Cerebellar nuclear complex (tissue), 1 donor: ENCODE measurements around the gene ELF1.
"Not testable (repeated sequence)": the region's sequence is repeated elsewhere in the genome, so short reads cannot be mapped to it uniquely, and the experiment has no call there.

Source experiments
- DNase-seq, 2 experiments: peaks; one replicate each; lab custom pipeline; 2025; lab: John Stamatoyannopoulos, UW

Gene ELF1

GRCh38 chr13:40933508-40934204, 85.5 kb downstream of the ELF1 start:
- DNase-seq: no peak

- no peak for DNase-seq
Measured at GRCh38 chr13:40932252-40932651, 86.9 kb downstream of the ELF1 start.

GRCh38 chr13:40931719-40932118, 87.4 kb downstream of the ELF1 start:
- no peak for DNase-seq

GRCh38 chr13:40929883-40930282, 89.2 kb downstream of the ELF1 start:
- DNase-seq: not testable (repeated sequence)

- no peak for DNase-seq
Measured at GRCh38 chr13:40928980-40929379, 90.1 kb downstream of the ELF1 start.

GRCh38 chr13:40927929-40928328, 91.2 kb downstream of the ELF1 start:
- DNase-seq: no peak

GRCh38 chr13:40923867-40924266, 95.2 kb downstream of the ELF1 start:
- no peak for DNase-seq

- no peak for DNase-seq
Measured at GRCh38 chr13:40922437-40923040, 96.6 kb downstream of the ELF1 start.

GRCh38 chr13:40920826-40921225, 98.3 kb downstream of the ELF1 start:
- no peak for DNase-seq

GRCh38 chr13:40919901-40920300, 99.2 kb downstream of the ELF1 start:
- not testable (repeated sequence) for DNase-seq

- DNase-seq: no peak
Measured at GRCh38 chr13:40916207-40916998, 102.7 kb downstream of the ELF1 start.

- DNase-seq: not testable (repeated sequence)
Measured at GRCh38 chr13:40914863-40915262, 104.3 kb downstream of the ELF1 start.

- DNase-seq: no peak
Measured at GRCh38 chr13:40911341-40911740, 107.8 kb downstream of the ELF1 start.

GRCh38 chr13:40910324-40911050, 108.6 kb downstream of the ELF1 start:
- no peak for DNase-seq

- DNase-seq: not testable (repeated sequence)
Measured at GRCh38 chr13:40909541-40910200, 109.4 kb downstream of the ELF1 start.

- DNase-seq: no peak
Measured at GRCh38 chr13:40908546-40908945, 110.6 kb downstream of the ELF1 start.

GRCh38 chr13:40901032-40901431, 118.1 kb downstream of the ELF1 start:
- DNase-seq: not testable (repeated sequence)

- not testable (repeated sequence) for DNase-seq
Measured at GRCh38 chr13:40900568-40900967, 118.5 kb downstream of the ELF1 start.

- DNase-seq: no peak
Measured at GRCh38 chr13:40897053-40897452, 122.1 kb downstream of the ELF1 start.

- no peak for DNase-seq
Measured at GRCh38 chr13:40895227-40896184, 123.6 kb downstream of the ELF1 start.
